Measurements from ENCODE around the gene TRIOBP.
A peak's percentile ranks its signal among the peaks of the same experiment; 100 is the strongest.
"Not testable (repeated sequence)": the region's sequence is repeated elsewhere in the genome, so short reads cannot be mapped to it uniquely, and the experiment has no call there.

The TRIOBP gene, protein sequence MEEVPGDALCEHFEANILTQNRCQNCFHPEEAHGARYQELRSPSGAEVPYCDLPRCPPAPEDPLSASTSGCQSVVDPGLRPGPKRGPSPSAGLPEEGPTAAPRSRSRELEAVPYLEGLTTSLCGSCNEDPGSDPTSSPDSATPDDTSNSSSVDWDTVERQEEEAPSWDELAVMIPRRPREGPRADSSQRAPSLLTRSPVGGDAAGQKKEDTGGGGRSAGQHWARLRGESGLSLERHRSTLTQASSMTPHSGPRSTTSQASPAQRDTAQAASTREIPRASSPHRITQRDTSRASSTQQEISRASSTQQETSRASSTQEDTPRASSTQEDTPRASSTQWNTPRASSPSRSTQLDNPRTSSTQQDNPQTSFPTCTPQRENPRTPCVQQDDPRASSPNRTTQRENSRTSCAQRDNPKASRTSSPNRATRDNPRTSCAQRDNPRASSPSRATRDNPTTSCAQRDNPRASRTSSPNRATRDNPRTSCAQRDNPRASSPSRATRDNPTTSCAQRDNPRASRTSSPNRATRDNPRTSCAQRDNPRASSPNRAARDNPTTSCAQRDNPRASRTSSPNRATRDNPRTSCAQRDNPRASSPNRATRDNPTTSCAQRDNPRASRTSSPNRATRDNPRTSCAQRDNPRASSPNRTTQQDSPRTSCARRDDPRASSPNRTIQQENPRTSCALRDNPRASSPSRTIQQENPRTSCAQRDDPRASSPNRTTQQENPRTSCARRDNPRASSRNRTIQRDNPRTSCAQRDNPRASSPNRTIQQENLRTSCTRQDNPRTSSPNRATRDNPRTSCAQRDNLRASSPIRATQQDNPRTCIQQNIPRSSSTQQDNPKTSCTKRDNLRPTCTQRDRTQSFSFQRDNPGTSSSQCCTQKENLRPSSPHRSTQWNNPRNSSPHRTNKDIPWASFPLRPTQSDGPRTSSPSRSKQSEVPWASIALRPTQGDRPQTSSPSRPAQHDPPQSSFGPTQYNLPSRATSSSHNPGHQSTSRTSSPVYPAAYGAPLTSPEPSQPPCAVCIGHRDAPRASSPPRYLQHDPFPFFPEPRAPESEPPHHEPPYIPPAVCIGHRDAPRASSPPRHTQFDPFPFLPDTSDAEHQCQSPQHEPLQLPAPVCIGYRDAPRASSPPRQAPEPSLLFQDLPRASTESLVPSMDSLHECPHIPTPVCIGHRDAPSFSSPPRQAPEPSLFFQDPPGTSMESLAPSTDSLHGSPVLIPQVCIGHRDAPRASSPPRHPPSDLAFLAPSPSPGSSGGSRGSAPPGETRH (N-terminal part only)

DNA sequence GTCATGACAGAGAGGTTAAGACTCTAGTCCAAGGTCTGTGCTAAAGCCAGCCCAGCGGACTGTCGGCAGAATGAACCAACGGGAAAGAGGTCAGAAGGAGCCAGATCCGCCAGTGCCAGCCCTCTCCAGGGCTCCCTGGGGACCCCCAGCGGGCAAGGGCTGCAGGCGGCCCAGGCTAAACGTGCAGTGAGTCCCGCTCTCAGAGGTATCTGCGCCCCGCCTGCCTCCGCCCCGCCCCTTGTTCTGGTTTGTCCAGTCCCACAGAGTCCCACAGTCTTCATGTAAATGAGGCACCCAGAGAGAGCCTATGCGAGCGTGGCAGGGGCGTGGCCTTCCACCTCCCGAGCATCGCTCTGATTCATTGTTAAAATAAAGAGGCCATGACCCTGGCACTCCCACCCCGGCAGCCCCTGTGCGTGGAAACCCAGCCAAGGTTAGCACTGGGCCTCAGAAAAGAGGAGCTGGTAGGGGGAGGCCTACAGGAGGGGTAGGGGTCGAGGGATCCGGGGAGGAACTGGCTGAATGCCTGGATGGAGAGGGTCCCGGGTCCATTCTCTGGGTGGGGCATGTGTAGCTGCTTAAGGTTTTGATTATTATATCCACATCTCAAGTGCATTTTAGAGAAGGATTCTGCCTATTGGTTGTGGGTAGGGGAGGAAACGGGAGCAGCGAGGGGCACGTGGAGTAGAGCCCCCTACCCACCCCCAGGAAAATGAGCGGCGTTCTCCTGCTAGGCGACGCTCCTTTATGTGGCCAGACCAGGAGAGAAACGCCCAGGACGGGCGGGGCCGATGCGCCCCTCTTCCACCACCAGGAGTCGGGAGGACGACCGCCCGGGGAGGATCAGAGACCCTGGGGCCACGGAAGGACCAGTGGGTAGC lies at the start of gene TRIOBP:
TRIOBP (plus strand) TSS at position 392 of the 881 bp plus-strand sequence. CDS start 4,318 bp downstream, outside the sequence.
- peak; percentile 98 for DNase-seq (ENCODE audit: low spot score)

DNA sequence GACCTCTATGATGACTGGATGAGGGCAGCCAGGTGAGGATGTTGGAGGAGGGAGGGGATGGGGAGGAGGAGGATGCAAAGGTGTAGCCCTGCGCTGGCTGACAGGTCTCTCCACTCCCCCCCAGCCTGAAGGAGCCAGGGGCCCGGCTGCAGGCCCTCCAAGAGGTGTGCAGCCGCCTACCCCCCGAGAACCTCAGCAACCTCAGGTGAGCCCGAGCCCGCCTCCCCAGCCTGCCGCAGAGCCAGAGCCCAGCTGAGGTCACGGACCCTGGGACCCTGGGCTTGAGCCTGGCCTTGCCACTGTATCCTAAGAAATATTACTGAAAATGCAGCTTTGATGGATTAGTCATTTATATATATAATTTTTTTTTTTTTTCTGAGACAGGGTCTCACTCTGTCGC lies 49.5 kb upstream of the TRIOBP start:
- DNase-seq (ENCODE audit: low spot score) = no peak

DNA sequence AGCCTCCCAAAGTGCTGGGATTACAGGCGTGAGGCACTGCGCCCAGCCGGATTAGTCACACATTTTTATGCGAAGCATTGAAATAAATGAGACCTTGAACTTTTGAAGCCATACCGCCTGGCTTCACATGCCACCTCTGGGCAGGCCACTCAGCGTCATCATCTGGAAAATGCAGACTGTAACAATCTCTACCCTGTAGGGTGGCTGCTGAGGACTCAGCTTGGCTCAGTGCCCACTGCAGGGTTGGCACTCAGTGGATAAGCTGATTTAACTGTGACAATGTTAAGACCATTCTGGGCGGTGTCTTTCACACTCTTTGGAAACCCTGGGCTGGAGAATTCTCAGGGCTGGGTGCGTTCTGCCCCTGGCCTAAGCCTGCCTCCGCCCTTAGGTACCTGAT lies 48.9 kb upstream of the TRIOBP start:
- no peak for DNase-seq (ENCODE audit: low spot score)

DNA sequence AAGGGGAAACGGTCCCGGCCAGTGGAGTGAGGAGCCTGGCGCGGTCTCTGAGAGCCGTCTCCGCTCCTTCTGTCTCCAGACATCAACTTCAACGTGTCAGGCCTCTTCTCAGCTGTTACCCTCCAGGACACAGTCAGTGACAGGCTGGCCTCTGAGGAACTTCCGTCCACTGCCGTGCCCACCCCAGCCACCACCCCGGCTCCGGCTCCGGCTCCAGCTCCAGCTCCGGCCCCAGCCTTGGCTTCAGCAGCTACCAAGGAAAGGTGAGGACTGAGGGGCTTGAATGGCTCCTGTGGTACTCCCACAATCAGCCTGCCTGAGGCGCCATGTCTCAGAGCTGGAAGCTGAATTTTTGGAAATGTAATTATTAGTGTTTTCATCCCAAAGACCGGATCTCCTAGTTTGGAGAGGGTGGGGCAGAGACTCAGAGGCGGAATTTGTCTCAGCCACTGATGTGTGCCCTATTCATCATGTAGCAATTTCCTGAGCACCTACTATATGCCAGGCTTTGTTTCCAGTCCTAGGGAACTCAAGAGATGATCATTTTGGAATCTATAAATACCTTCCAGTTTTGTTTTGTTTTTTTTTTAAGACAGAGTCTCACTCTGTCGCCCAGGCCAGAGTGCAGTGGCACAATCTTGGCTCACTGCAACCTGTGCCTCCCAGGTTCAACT lies 46.2 kb upstream of the TRIOBP start:
- no peak for DNase-seq (ENCODE audit: low spot score)

DNA sequence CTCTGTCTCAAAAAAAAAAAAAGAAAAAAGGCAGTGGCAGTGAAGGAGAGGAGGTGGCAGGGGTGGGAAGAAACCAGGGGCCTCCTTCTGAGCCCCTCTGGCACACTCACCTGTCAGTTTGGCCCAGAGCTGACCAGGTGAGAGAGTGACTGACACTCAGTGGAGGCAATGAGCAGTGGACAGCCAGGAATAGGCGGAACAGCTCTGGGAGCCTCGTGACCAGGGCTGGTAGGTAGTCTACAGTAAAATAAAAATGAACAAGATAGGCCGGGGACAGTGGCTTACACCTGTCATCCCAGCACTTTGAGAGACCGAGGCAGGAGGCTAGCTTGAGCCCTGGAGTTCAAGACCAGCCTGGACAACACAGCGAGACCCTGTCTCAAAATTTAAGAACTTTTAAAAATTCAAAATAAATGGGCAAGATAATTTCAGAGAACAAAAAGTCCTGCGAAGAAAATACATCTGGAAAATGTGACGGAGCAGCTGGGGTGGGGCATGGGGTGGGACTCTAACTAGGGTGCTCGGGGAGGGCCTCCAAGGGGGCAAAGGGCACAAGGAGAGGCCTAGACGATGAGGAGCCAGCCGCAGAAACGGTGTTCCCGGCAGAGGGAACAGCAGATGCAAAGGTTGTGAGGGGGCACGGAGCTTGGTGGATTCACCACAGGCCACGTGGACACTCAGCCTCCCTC lies 42.1 kb upstream of the TRIOBP start:
- DNase-seq (ENCODE audit: low spot score) = no peak

DNA sequence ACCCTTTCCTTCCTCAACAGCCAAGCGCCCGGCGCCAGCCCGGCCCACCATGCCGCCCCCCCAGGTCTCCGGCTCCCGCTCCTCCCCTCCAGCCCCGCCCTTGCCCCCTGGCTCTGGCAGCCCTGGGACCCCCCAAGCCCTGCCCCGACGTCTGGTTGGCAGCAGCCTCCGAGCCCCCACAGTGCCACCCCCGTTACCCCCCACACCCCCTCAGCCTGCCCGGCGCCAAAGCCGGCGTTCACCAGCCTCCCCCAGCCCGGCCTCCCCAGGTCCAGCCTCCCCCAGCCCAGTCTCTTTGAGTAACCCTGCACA lies 41.6 kb upstream of the TRIOBP start:
- no peak for DNase-seq (ENCODE audit: low spot score)

DNA sequence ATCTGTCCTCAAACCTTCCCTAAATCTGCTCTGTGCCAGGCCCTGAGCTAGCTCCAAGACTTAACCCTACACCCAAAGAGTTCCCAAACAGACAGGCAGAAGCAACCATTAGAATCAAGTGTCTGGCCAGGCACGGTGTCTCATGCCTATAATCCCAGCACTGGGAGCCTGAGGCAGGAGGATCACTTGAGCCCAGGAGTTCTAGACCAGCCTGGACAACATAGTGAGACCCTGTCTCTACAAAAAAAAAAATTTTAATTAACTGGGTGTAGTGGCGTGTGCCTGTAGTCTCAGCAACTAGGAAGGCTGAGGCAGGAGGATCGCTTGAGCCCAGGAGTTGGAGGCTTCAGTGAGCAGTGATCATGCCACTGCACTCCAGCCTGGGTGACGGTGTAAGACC lies 40.3 kb upstream of the TRIOBP start:
- not testable (repeated sequence) for DNase-seq (ENCODE audit: low spot score)

DNA sequence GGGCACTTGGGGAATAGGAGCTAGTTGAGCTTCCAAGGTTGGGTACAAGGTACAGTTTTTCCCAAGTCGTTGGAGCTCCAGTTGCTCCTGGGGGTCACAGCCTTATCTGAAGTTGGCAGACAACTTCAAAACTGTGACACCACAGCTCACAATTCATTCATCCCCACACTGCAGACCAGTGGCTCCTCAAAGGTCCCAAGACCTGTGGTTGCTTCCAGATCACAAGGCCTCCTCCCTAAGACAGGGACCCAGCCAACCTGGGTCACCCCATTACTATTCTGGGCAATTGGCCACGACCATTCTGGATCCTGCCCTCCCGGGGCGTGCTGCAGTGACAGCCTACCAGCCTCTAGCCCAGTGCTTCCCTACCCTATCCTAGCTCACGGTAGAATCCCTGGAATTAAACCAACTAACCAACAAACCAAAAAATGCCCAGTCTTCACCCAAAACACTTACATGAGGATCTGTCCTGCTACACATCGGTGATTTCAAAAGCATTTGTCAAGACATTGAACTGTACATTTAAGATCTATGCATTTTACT lies 39.2 kb upstream of the TRIOBP start:
- DNase-seq (ENCODE audit: low spot score) = no peak

DNA sequence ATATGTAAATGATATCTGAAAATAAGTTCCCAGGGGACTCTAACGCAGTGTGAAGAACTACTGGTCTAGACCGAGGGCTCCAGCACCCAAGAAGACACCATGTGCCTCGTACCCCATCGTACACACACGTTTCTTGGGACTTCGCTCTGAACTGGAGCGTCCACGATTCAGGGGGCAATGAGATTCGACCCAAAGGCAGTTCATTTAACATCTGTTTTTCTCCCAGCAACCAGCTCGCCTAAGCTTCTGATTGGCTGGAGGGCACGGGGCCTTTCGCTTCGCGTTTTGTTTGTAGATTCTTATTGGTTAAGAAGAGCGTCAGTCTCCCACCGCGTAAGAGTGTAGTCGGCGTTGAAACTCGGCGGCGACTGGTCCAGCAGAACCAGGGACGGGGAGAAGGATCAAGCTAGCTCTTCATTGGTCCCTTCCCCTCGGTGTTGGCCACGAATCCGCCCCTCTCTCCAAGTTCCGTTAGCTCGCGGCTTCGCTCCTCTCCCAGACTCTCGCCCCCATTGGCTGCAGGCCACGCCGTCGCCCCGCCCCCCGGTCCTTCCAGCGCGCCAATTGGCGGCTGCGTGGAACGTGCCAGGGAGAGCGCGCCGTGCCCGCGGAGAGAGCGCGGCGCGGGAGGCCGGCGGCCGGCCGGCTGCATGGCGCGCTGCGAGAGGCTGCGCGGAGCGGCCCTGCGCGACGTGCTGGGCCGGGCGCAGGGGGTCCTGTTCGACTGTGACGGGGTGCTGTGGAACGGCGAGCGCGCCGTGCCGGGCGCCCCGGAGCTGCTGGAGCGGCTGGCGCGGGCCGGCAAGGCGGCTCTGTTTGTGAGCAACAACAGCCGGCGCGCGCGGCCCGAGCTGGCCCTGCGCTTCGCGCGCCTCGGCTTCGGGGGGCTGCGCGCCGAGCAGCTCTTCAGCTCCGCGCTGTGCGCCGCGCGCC lies 38.4 kb upstream of the TRIOBP start, which contains the start of gene PDXP:
PDXP (plus strand) TSS at position 591 of the 933 bp plus-strand sequence; CDS start at position 651, 60 bp downstream.
- peak; percentile 98 for DNase-seq (ENCODE audit: low spot score)

DNA sequence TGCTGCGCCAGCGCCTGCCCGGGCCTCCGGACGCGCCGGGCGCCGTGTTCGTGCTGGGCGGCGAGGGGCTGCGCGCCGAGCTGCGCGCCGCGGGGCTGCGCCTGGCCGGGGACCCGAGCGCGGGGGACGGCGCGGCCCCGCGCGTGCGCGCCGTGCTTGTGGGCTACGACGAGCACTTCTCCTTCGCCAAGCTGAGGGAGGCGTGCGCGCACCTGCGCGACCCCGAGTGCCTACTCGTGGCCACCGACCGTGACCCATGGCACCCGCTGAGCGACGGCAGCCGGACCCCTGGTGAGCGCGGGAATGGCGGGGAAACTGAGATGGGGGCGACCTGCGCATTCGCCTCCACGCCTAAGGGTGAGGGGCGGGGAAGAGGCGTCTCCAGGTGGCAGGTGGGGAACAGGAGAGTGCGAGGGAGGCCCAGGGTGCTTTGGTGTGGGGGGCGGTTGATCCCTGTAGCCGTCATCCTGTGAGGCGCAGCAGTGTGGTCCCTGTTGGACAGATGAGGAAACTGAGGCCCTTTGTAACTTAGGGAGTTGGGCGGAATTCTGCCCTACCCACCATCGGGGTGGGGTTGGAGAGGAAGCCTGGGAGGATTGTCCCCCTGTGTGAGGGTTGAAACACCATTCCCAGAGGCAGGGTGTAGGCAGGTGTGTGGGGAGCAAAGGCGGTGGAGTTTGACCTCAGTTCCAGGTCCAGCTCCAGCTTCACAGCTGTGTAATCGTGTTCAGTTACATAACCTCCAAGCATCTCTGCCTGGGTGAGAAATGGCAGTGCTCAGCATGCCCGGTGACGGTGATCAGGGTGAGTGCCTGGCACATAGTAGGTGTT lies 37.6 kb upstream of the TRIOBP start:
- no peak for DNase-seq (ENCODE audit: low spot score)

DNA sequence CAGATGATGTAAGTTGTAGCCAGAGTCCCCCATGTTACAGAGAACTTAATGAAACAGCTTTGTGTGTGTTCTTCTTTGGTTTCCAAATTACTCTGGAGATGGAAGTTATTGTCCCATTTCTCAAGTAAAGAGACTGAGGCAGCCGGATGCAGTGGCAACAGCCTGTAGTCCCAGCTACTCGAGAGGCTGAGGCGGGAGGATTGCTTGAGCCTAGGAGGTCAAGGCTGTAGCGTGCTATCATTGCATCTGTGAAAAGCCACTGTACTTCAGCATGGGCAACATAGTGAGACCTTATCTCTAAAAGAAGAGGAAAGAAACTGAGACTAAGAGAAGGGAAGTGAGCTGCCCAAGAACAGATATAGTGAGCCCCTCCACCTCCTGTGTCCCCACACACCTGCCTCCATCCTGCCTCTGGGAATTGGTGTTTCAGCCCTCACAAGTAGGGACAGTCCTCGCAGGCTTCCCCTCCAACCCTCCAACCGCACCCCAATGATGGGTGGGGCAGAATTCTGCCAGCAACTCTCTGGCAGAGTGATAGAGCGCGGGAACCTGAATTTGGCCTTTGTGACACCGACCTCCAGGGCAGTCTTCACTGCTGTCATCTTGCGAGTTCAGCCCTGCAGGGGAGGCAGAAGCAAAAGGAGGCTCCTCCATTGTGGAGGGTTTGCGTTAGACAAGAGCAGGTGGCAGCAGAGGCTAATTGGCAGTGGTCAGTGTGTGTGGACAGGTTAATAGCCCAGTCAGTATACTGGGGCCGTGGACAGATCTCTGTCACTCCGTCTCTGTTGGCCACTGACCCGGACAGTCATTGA lies 36.7 kb upstream of the TRIOBP start:
- no peak for DNase-seq (ENCODE audit: low spot score)

DNA sequence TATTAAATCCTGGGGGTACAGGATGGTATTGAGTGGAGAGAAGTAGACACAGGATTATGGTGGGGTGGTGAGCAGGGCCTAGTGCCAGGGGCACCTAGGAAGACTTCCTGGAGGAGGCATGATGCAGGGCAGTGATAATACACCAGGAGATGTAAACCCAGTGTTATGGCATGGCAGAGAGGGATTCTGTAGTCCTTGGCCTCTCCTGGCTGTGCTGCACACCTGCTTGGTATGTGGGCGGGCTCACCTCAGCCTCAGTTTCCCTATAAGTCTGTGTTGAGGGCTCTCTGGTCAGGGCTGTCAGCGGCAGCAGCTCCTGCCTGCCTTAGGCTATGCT lies 36.2 kb upstream of the TRIOBP start:
- no peak for DNase-seq (ENCODE audit: low spot score)

DNA sequence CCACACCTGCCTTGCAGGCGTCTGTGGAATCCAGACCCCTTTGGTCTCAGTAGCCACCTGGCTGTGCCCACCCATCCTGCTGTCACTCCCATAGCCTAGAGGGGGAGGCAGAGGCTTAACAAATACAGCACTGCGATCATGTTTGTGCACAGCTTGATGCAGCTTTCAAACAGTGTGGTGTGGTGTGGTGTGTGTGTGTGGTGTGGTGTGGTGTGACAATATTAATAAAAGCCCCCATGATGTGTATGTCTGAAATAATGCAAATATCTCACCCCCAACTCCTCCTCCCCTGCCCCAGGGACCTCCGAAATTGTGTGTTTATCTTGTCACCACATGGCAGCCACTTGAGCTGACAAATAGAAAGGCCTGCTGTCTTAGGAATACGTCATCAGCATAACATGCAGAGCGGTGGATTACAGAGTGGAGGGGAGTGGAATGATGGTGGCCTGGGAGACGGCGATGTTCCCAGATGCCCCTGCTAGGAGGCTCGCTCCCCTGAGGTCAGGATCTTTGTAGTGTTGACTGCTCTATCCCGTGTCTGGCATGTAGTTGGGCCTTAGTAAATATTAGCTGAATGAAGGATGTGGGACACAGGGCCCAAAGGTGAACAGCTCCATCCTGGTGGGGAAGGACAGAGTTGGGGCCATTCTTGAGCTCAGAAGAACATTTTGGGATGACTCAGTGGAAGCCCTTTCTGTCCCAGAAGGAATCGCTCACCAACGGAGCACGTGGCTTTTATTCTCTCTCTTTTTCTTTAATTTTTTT lies 35.5 kb upstream of the TRIOBP start:
- no peak for DNase-seq (ENCODE audit: low spot score)

DNA sequence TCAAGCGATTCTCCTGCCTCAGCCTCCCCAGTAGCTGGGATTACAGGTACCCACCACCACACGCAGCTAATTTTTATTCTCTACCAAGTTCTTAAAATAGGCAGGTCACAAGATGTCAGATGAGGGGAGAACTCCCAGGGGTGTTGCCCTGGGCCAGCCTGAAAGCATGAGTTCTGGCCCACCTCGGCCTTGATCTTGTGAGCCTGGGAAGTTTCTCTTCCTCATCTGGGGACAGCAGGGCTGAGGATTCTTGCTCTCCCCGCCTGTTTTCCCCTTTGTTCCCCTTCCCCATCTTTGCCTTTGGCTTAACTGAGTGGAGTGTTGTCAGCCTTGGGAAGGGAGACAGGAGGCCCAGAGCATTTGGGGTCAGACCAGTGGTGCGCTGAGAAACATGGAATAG lies 34.8 kb upstream of the TRIOBP start:
- DNase-seq (ENCODE audit: low spot score) = no peak

DNA sequence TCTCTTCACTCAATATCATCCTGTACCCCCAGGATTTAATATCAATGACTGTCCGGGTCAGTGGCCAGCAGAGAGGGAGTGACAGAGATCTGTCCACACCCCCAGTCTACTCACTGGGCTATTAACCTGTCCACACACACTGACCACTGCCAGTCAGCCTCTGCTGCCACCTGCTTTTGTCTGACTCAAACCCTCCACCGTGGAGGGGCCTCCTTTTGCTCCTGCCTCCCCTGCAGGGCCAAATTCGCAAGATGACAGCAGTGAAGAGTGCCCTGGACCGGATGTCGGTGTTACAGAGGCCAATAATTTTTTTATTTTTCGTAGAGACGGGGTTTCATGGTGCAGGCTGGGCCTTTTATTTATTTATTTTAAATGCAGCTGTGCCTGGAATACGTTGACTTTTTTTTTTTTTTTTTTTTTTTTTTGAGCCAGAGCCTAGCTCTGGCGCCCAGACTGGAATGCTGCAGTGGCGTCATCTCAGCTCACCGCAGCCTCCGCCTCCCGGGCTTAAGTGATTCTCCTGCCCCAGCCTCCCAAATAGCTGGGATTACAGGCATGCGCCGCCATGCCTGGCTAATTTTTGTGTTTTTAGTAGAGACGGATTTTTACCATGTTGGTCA lies 33.2 kb upstream of the TRIOBP start:
- DNase-seq (ENCODE audit: low spot score) = no peak
